HepG2 (cell line): Measurements from ENCODE around the gene UQCRHL. TPM values are rescaled to one million over a fixed set of nuclear protein-coding genes. Genes with fewer than 3 reads are reported as not detected.
A peak's percentile ranks its signal among the peaks of the same experiment; 100 is the strongest.

Source experiments
- EED ChIP-seq: sonication (generic); formaldehyde crosslinking; IDR thresholded peaks from 2 replicates; pipeline ENCODE4 v1.5.0; 2020; ENCODE audit warnings: mild to moderate bottlenecking, missing genetic modification reagents
- FOXO1 ChIP-seq: sonication (generic); formaldehyde crosslinking; IDR thresholded peaks from 2 replicates; pipeline ENCODE4 v1.4.0; 2020; ENCODE audit warnings: missing genetic modification reagents
- HNRNPUL1 ChIP-seq: fragments of 200-400 bp; formaldehyde crosslinking; IDR thresholded peaks from 2 replicates; pipeline ENCODE4 v1.6.1; 2017; ENCODE audit warnings: low read depth, mild to moderate bottlenecking, low read length, moderate library complexity
- NCOR1 ChIP-seq: fragments of 200-600 bp; sonication (generic); IDR thresholded peaks from 2 replicates; pipeline ENCODE4 v1.7.0; 2017; ENCODE audit warnings: antibody characterized with exemption, low read length, borderline replicate concordance
- RXRA ChIP-seq: sonication (generic); formaldehyde crosslinking; IDR thresholded peaks from 2 replicates; pipeline ENCODE4 v1.5.1; 2020; ENCODE audit warnings: missing genetic modification reagents
- SIX4 ChIP-seq: sonication (generic); formaldehyde crosslinking; IDR thresholded peaks from 2 replicates; pipeline ENCODE4 v1.4.0; 2020; ENCODE audit warnings: missing genetic modification reagents
- SKI ChIP-seq: fragments of 450-650 bp; IDR thresholded peaks from one replicate; pipeline ENCODE4 v1.6.1; 2018; ENCODE audit warnings: mild to moderate bottlenecking; ENCODE audit not compliant: partially characterized antibody
- SNAI1 ChIP-seq: sonication (generic); formaldehyde crosslinking; IDR thresholded peaks from 2 replicates; pipeline ENCODE4 v1.5.0; 2020; ENCODE audit warnings: mild to moderate bottlenecking, missing genetic modification reagents, borderline replicate concordance
- STAG1 ChIP-seq: sonication (generic); formaldehyde crosslinking; IDR thresholded peaks from 2 replicates; pipeline ENCODE4 v1.4.0; 2020; ENCODE audit warnings: missing genetic modification reagents
- STAT5B ChIP-seq: sonication (generic); formaldehyde crosslinking; IDR thresholded peaks from 2 replicates; pipeline ENCODE4 v1.4.0; 2020; ENCODE audit warnings: missing genetic modification reagents
- THAP7 ChIP-seq: sonication (generic); formaldehyde crosslinking; IDR thresholded peaks from 2 replicates; pipeline ENCODE4 v1.8.1; 2023; ENCODE audit warnings: mild to moderate bottlenecking, missing genetic modification reagents
- U2AF1 ChIP-seq: fragments of 200-400 bp; formaldehyde crosslinking; optimal IDR thresholded peaks from 2 replicates; pipeline ENCODE3; 2017; ENCODE audit warnings: mild to moderate bottlenecking, low read depth, low read length
- ZBTB21 ChIP-seq: sonication (generic); formaldehyde crosslinking; IDR thresholded peaks from 2 replicates; pipeline ENCODE4 v1.4.0; 2020; ENCODE audit warnings: missing genetic modification reagents
- ZBTB40 ChIP-seq, 2 experiments: fragments of 450-650 bp in 1 of 2; sonication (generic) in 1 of 2; formaldehyde crosslinking in 1 of 2; IDR thresholded peaks; 2 replicates each; pipeline versions ENCODE4 v1.6.1 to v1.8.0; 2016 to 2022; ENCODE audit warnings: antibody characterized with exemption in 1 of 2, mild to moderate bottlenecking in 1 of 2, missing genetic modification reagents in 1 of 2
- ZFYVE20 ChIP-seq: sonication (generic); formaldehyde crosslinking; IDR thresholded peaks from 2 replicates; pipeline ENCODE4 v1.8.0; 2023; ENCODE audit warnings: low read depth, mild to moderate bottlenecking, moderate library complexity, missing genetic modification reagents, borderline replicate concordance
- ZNF275 ChIP-seq: sonication (generic); formaldehyde crosslinking; IDR thresholded peaks from 2 replicates; pipeline ENCODE4 v1.8.0; 2022; ENCODE audit warnings: missing genetic modification reagents, mild to moderate bottlenecking, inconsistent platforms, borderline replicate concordance
- ZNF530 ChIP-seq: sonication (generic); formaldehyde crosslinking; IDR thresholded peaks from 2 replicates; pipeline ENCODE4 v1.5.0; 2020; ENCODE audit warnings: low read depth, mild to moderate bottlenecking, missing genetic modification reagents
- ZNF75D ChIP-seq: sonication (generic); formaldehyde crosslinking; IDR thresholded peaks from 2 replicates; pipeline ENCODE4 v1.8.1; 2023; ENCODE audit warnings: missing genetic modification reagents, mild to moderate bottlenecking, borderline replicate concordance
- polyA plus RNA-seq, 8 experiments: library from polyadenylated mRNA; depleted of rRNA in 3 of 8; stranded (reverse) in 7 of 8; unstranded in 1 of 8; fragments of >200 nt; fragmentation: Illumina TruSeq in 4 of 8; extraction: Trizol in 4 of 8; gene quantifications; 2 replicates each; pipeline versions ENCODE4 v1.2.1 to v1.2.3, GENCODE V29; 2011 to 2016; ENCODE audit warnings: low read depth in 4 of 8, missing spikeins in 1 of 8, mixed read lengths in 1 of 8; ENCODE audit not compliant: insufficient read depth in 1 of 8
- total RNA-seq, 5 experiments: library from RNA; depleted of rRNA; stranded (reverse); fragments of >200 nt; fragmentation: Illumina TruSeq; extraction: Trizol; gene quantifications; 2 replicates each; pipeline ENCODE4 v1.2.3, GENCODE V29; 2016; ENCODE audit warnings: low read depth in 1 of 5

The UQCRHL gene
- total and polyA plus RNA-seq, 2 of the 13 experiments (the other 11 are each of a cell fraction or from before 2014, with no cell fraction given): 1.8 to 2.3 TPM

GRCh38 chr1:15834406-15835204, 27.2 kb upstream of the UQCRHL start (continued):
- no peak for TF ChIP-seq SIX4 (CRISPR knock-in tag)
- 0 out of 2 replicates have a peak, but pooled peaks have one; percentile 46 for TF ChIP-seq RXRA
- no peak for TF ChIP-seq SNAI1 (CRISPR knock-in tag)
- TF ChIP-seq EED (CRISPR knock-in tag): 0 out of 2 replicates have a peak, but pooled peaks have one; percentile 39
- TF ChIP-seq ZBTB40 (IDR thresholded peaks at IDR 0.05): no peak
- TF ChIP-seq ZBTB40 (CRISPR knock-in tag; IDR thresholded peaks at IDR 0.05): peak; percentile 83; the same call in 1 of the 2 replicates
- no peak for TF ChIP-seq ZNF75D
- peak; percentile 64 for TF ChIP-seq SKI
- no peak for TF ChIP-seq STAT5B (CRISPR knock-in tag)
- TF ChIP-seq ZNF275: no peak
- TF ChIP-seq STAG1 (CRISPR knock-in tag): no peak; the same call in 1 of the 2 replicates
- TF ChIP-seq HNRNPUL1: no peak
- TF ChIP-seq NCOR1: peak; percentile 77
- TF ChIP-seq U2AF1: no peak
- no peak for TF ChIP-seq ZFYVE20 (CRISPR knock-in tag)
- 0 out of 2 replicates have a peak, but pooled peaks have one; percentile 31 for TF ChIP-seq THAP7 (CRISPR knock-in tag)
- TF ChIP-seq ZNF530 (CRISPR knock-in tag): peak; percentile 48; the same call in 1 of the 2 replicates
- peak; percentile 30; the same call in 1 of the 2 replicates for TF ChIP-seq FOXO1
- TF ChIP-seq ZBTB21: no peak
